Activated CD8-positive, alpha-beta T cell treated with anti-CD3 and anti-CD28 coated beads, Interleukin-2, amount 10 ng/mL, durations not matched to agents 7 days and 5 days (primary cell): ENCODE results near the gene USP36. TPM values are rescaled to one million over a fixed set of nuclear protein-coding genes. Genes with fewer than 3 reads are reported as not detected.
"Not testable (repeated sequence)": the region's sequence is repeated elsewhere in the genome, so short reads cannot be mapped to it uniquely, and the experiment has no call there.

Experiments used
- ATAC-seq: fragments of 150-1000 bp; cut with Tn5 transposase; one replicate; pipeline ENCODE4 v1.10.0; 2021; ENCODE audit warnings: moderate library complexity
- CTCF ChIA-PET: fragments of 350-600 bp; sonication (Branson Sonifier 250); formaldehyde crosslinking; loops from one replicate; lab custom pipeline; 2021; ENCODE audit warnings: antibody characterized with exemption; lab: Charles Lee
- POLR2A ChIA-PET: fragments of 350-600 bp; sonication (Branson Sonifier 250); formaldehyde crosslinking; loops from one replicate; lab custom pipeline; 2021; ENCODE audit warnings: antibody characterized with exemption; lab: Charles Lee
- DNase-seq: peaks from one replicate; pipeline ENCODE4 v3.0.0-alpha.2; 2020
- H3K27ac Mint-ChIP-seq: one replicate; pipeline ENCODE4 v1.8.0; 2021; ENCODE audit warnings: mild to moderate bottlenecking, mixed read lengths
- H3K27me3 Mint-ChIP-seq: one replicate; pipeline ENCODE4 v1.8.0; 2021; ENCODE audit warnings: low read depth, mixed read lengths
- H3K36me3 Mint-ChIP-seq: one replicate; pipeline ENCODE4 v1.8.0; 2021; ENCODE audit warnings: low read depth, mixed read lengths
- H3K4me1 Mint-ChIP-seq: one replicate; pipeline ENCODE4 v1.8.0; 2021; ENCODE audit warnings: low read depth, mixed read lengths
- H3K4me3 Mint-ChIP-seq: one replicate; pipeline ENCODE4 v1.8.0; 2021; ENCODE audit warnings: mild to moderate bottlenecking, mixed read lengths
- H3K9me3 Mint-ChIP-seq: one replicate; pipeline ENCODE4 v1.8.0; 2022; ENCODE audit warnings: mixed read lengths; ENCODE audit not compliant: insufficient read depth
- total RNA-seq, 2 experiments: library from RNA; stranded (reverse); gene quantifications; one replicate each; pipeline ENCODE4 v1.2.3, GENCODE V29; 2021

The USP36 gene
- total RNA-seq, 2 experiments from 2014 or later: 67.5 TPM

- Mint-ChIP-seq H3K4me3 (no peak overlapping the region), H3K27ac (no peak overlapping the region), H3K27me3 (no peaks in the 10 kb centered on the region), H3K4me1 (peaks cover 47% of the 10 kb centered on the region), H3K36me3 (peaks cover 11% of the 10 kb centered on the region), H3K9me3 (no peaks in the 10 kb centered on the region)
- POLR2A ChIA-PET: interaction anchor here (0.6 to 1.1 kb wide), 2 partner anchors 24 to 26 kb away, joined by 3 read pairs; no protein-coding TSS in a partner anchor
- ATAC-seq (no peak), DNase-seq (no peak)
- CTCF ChIA-PET: no interaction called here
Measured at GRCh38 chr17:78763561-78763960, 77.1 kb downstream of the USP36 start.

GRCh38 chr17:78761789-78762406 lies 78.7 kb downstream of the USP36 start:
- POLR2A ChIA-PET: no interaction called here
- no peak for ATAC-seq
- DNase-seq: no peak
- CTCF ChIA-PET: no interaction called here
- Mint-ChIP-seq H3K4me3 (no peak overlapping the region), H3K27ac (peak overlapping the region; percentile 10), H3K27me3 (no peaks in the 10 kb centered on the region), H3K9me3 (no peaks in the 10 kb centered on the region), H3K4me1 (peaks cover 62% of the 10 kb centered on the region), H3K36me3 (peaks cover 11% of the 10 kb centered on the region)

DNA sequence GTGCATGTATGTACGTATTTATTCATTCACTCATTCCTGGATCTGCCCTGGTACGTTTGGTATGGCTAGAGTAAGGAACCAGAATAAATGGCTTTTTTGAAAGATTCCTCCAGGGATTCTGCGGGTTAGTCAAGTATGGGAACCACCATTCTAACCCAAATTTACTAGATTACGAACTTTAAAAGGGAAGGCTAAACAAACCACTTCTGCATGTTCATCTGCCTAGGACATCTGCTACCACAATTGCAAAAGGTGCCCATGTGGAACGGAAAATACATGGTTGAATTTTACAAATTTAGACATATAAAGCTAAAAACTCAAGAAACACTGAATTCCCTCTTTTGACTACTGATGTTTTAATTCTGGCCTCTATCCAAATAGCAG lies 80.7 kb downstream of the USP36 start:
- peak overlapping the region; percentile 59 for H3K4me3 Mint-ChIP-seq
- DNase-seq (no peak), ATAC-seq (no peak)
- H3K4me1 Mint-ChIP-seq: peaks cover 76% of the 10 kb centered on the region
- H3K36me3 Mint-ChIP-seq: peaks cover 16% of the 10 kb centered on the region
- ChIA-PET CTCF (interaction anchor here (0.8 to 6.0 kb wide), 6 partner anchors 9 to 24 kb away, joined by 3 to 51 read pairs (median 4); no protein-coding TSS in a partner anchor), POLR2A (interaction anchor here (0.8 to 2.0 kb wide), 6 partner anchors 9 to 35 kb away, joined by 4 to 9 read pairs (median 5); no protein-coding TSS in a partner anchor)
- no peaks in the 10 kb centered on the region for H3K9me3 Mint-ChIP-seq
- H3K27ac Mint-ChIP-seq: peak overlapping the region; percentile 87
- no peaks in the 10 kb centered on the region for H3K27me3 Mint-ChIP-seq

GRCh38 chr17:78759203-78759968 lies 81.2 kb downstream of the USP36 start:
- no peaks in the 10 kb centered on the region for H3K27me3 Mint-ChIP-seq
- DNase-seq (peak; percentile 84), ATAC-seq (peak; percentile 89)
- H3K27ac Mint-ChIP-seq: peak overlapping the region; percentile 87
- peak overlapping the region; percentile 59 for H3K4me3 Mint-ChIP-seq
- ChIA-PET POLR2A (interaction anchor here (0.8 to 2.0 kb wide), 8 partner anchors 10 to 34 kb away, joined by 3 to 9 read pairs (median 5); partner anchors contain the start of gene CYTH1), CTCF (interaction anchor here (0.8 to 6.0 kb wide), 8 partner anchors 10 to 24 kb away, joined by 3 to 51 read pairs (median 4); no protein-coding TSS in a partner anchor)
- peaks cover 18% of the 10 kb centered on the region for H3K36me3 Mint-ChIP-seq
- H3K9me3 Mint-ChIP-seq: no peaks in the 10 kb centered on the region
- peaks cover 71% of the 10 kb centered on the region for H3K4me1 Mint-ChIP-seq

- H3K36me3 Mint-ChIP-seq: peaks cover 30% of the 10 kb centered on the region
- H3K4me3 Mint-ChIP-seq: peak overlapping the region; percentile 18
- H3K9me3 Mint-ChIP-seq: no peaks in the 10 kb centered on the region
- H3K27ac Mint-ChIP-seq: peak overlapping the region; percentile 74
- H3K4me1 Mint-ChIP-seq: peaks cover 81% of the 10 kb centered on the region
- ChIA-PET CTCF (no interaction called here), POLR2A (interaction anchor here (1.3 kb wide), 1 partner anchor 22 kb away, joined by 7 read pairs; no protein-coding TSS in a partner anchor)
- no peak for DNase-seq
- H3K27me3 Mint-ChIP-seq: no peaks in the 10 kb centered on the region
- peak; percentile 41 for ATAC-seq
Measured at GRCh38 chr17:78753316-78754250, 87.0 kb downstream of the USP36 start.

GRCh38 chr17:78751447-78752161 lies 89.0 kb downstream of the USP36 start:
- ATAC-seq: no peak
- Mint-ChIP-seq H3K4me1 (peaks cover 82% of the 10 kb centered on the region), H3K27ac (peak overlapping the region; percentile 51), H3K9me3 (no peaks in the 10 kb centered on the region), H3K36me3 (peaks cover 34% of the 10 kb centered on the region), H3K4me3 (peak overlapping the region; percentile 17), H3K27me3 (no peaks in the 10 kb centered on the region)
- ChIA-PET CTCF (no interaction called here), POLR2A (interaction anchor here (0.6 to 1.9 kb wide), 3 partner anchors 23 to 43 kb away, joined by 3 to 6 read pairs (median 3); no protein-coding TSS in a partner anchor)
- DNase-seq: no peak

GRCh38 chr17:78751000-78751399 lies 89.6 kb downstream of the USP36 start:
- H3K9me3 Mint-ChIP-seq, H3K27me3 Mint-ChIP-seq, H3K4me3 Mint-ChIP-seq, ATAC-seq, DNase-seq: not testable (repeated sequence)
- Mint-ChIP-seq H3K36me3 (peaks cover 32% of the 10 kb centered on the region), H3K27ac (peak overlapping the region; percentile 8), H3K4me1 (peaks cover 83% of the 10 kb centered on the region)
- CTCF ChIA-PET: interaction anchor here (0.9 to 1.7 kb wide), 3 partner anchors 9 to 42 kb away, joined by 3 to 5 read pairs (median 5); no protein-coding TSS in a partner anchor
- POLR2A ChIA-PET: interaction anchor here (0.7 to 1.9 kb wide), 2 partner anchors 24 to 29 kb away, joined by 3 to 6 read pairs; no protein-coding TSS in a partner anchor

DNA sequence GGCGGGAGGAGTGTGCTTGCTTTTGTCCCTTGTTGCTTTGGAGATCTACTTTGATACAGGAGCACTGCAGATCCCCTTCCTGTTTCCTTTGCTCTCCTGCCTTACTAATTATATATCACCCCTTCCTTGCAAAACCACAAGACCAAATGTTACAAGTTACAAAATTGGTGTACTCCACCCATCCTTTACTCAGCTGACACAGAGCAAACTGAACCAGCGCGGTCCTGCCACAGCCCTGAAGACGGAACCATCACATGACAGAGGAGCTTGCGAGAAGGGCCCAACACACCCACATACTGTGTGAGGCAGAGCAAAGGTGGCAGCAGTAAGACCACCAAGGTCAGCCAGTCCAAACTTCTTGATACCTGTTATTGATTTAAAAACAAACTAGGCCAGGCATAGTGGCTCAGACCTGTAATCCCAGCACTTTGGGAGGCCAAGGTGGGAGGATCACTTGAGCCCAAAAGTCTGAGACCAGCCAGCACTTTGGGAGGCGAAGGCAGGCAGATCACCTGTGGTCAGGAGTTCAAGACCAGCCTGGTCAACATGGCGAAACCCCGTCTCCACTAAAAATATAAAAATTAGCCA lies 91.8 kb downstream of the USP36 start:
- H3K36me3 Mint-ChIP-seq: peaks cover 34% of the 10 kb centered on the region
- CTCF ChIA-PET: interaction anchor here (1.1 to 3.2 kb wide), 14 partner anchors 9 to 73 kb away, joined by 3 to 22 read pairs (median 6); no protein-coding TSS in a partner anchor
- H3K27me3 Mint-ChIP-seq: no peaks in the 10 kb centered on the region
- peak overlapping the region; percentile 65 for H3K4me3 Mint-ChIP-seq
- POLR2A ChIA-PET: interaction anchor here (0.9 to 4.0 kb wide), 12 partner anchors 10 to 87 kb away, joined by 3 to 39 read pairs (median 5); partner anchors contain the start of gene CYTH1
- peak overlapping the region; percentile 84 for H3K27ac Mint-ChIP-seq
- DNase-seq: peak; percentile 90
- ATAC-seq: peak; percentile 90
- H3K4me1 Mint-ChIP-seq: peaks cover 91% of the 10 kb centered on the region
- no peaks in the 10 kb centered on the region for H3K9me3 Mint-ChIP-seq

- DNase-seq (peak; percentile 68), ATAC-seq (peak; percentile 47)
- ChIA-PET POLR2A (interaction anchor here (0.7 to 4.0 kb wide), 13 partner anchors 11 to 530 kb away, joined by 3 to 39 read pairs (median 4); partner anchors contain the start of gene CYTH1), CTCF (interaction anchor here (0.7 to 3.2 kb wide), 17 partner anchors 8 to 497 kb away, joined by 3 to 35 read pairs (median 5); no protein-coding TSS in a partner anchor)
- Mint-ChIP-seq H3K4me3 (peak overlapping the region; percentile 65), H3K9me3 (no peaks in the 10 kb centered on the region), H3K27ac (peak overlapping the region; percentile 84), H3K4me1 (peaks cover 94% of the 10 kb centered on the region), H3K27me3 (no peaks in the 10 kb centered on the region), H3K36me3 (peaks cover 36% of the 10 kb centered on the region)
Measured at GRCh38 chr17:78748048-78748729, 92.4 kb downstream of the USP36 start.
